Neuronal stem cell (in vitro differentiated cells): ENCODE results near the gene TRIP10.

Source experiments
- DNase-seq: peaks from one replicate; pipeline ENCODE4 v3.0.0-alpha.2; 2013; ENCODE audit warnings: low spot score
- H2AFZ ChIP-seq: one replicate; pipeline ENCODE4 v1.6.1; 2013; ENCODE audit warnings: mild to moderate bottlenecking, low read length, inconsistent platforms
- H2AK5ac ChIP-seq: 2 replicates; pipeline ENCODE4 v1.6.1; 2013; ENCODE audit warnings: low read depth, mild to moderate bottlenecking, inconsistent platforms, low read length, moderate library complexity, mixed read lengths
- H2BK120ac ChIP-seq: 2 replicates; pipeline ENCODE4 v1.6.1; 2013; ENCODE audit warnings: low read depth, mild to moderate bottlenecking, inconsistent platforms, low read length, moderate library complexity, mixed read lengths
- H2BK12ac ChIP-seq: one replicate; pipeline ENCODE4 v1.6.1; 2013; ENCODE audit warnings: low read length, inconsistent platforms
- H2BK15ac ChIP-seq: 2 replicates; pipeline ENCODE4 v1.6.1; 2013; ENCODE audit warnings: mild to moderate bottlenecking, low read length, inconsistent platforms, mixed read lengths
- H2BK5ac ChIP-seq: one replicate; pipeline ENCODE4 v1.6.1; 2013; ENCODE audit warnings: inconsistent platforms, mild to moderate bottlenecking, low read length, moderate library complexity
- H3K14ac ChIP-seq: one replicate; pipeline ENCODE4 v1.6.1; 2013; ENCODE audit warnings: low read length, inconsistent platforms
- H3K18ac ChIP-seq: 2 replicates; pipeline ENCODE4 v1.6.1; 2013; ENCODE audit warnings: low read length, inconsistent platforms
- H3K23ac ChIP-seq: 2 replicates; pipeline ENCODE4 v1.6.1; 2013; ENCODE audit warnings: low read depth, mild to moderate bottlenecking, mixed read lengths, low read length, inconsistent platforms; ENCODE audit not compliant: poor library complexity
- H3K27ac ChIP-seq: replicated peaks from 3 replicates; pipeline ENCODE4 v1.5.1; 2013; ENCODE audit warnings: low read length, inconsistent platforms
- H3K27me3 ChIP-seq, 3 experiments: 2 replicates each; pipeline ENCODE4 v1.6.1; 2013; ENCODE audit warnings: low read length in 3 of 3, mild to moderate bottlenecking in 2 of 3, inconsistent platforms in 1 of 3, low read depth in 1 of 3, mixed read lengths in 1 of 3, moderate library complexity in 1 of 3; ENCODE audit not compliant: control insufficient read depth in 3 of 3, insufficient read depth in 3 of 3
- H3K36me3 ChIP-seq, 2 donors: replicated peaks in 1 of 2; 2 replicates each; pipeline ENCODE4 v1.6.1; 2013; ENCODE audit warnings: low read length in 2 of 2; ENCODE audit not compliant: control insufficient read depth in 2 of 2, insufficient read depth in 2 of 2
- H3K4ac ChIP-seq: 2 replicates; pipeline ENCODE4 v1.6.1; 2013; ENCODE audit warnings: inconsistent platforms, mild to moderate bottlenecking, low read length, moderate library complexity
- H3K4me1 ChIP-seq, 2 donors: 1 replicate in 1 of 2; 2 replicates in 1 of 2; pipeline ENCODE4 v1.6.1; 2013; ENCODE audit warnings: low read length in 2 of 2, low read depth in 1 of 2; ENCODE audit not compliant: control insufficient read depth in 2 of 2, insufficient read depth in 1 of 2
- H3K4me2 ChIP-seq: one replicate; pipeline ENCODE4 v1.6.1; 2013; ENCODE audit warnings: mild to moderate bottlenecking, low read length, inconsistent platforms; ENCODE audit not compliant: insufficient read depth, poor library complexity, severe bottlenecking
- H3K4me3 ChIP-seq, 2 donors: 2 replicates each; pipeline ENCODE4 v1.5.1; 2013; ENCODE audit warnings: low read length in 2 of 2, mild to moderate bottlenecking in 2 of 2, inconsistent platforms in 1 of 2, moderate library complexity in 1 of 2
- H3K79me1 ChIP-seq: one replicate; pipeline ENCODE4 v1.6.1; 2013; ENCODE audit warnings: low read depth, mild to moderate bottlenecking, inconsistent platforms, low read length, moderate library complexity
- H3K9ac ChIP-seq: one replicate; pipeline ENCODE4 v1.6.1; 2013; ENCODE audit warnings: mild to moderate bottlenecking, low read depth, low read length, inconsistent platforms; ENCODE audit not compliant: poor library complexity
- H3K9me3 ChIP-seq, 2 donors: replicated peaks in 1 of 2; 2 replicates each; pipeline versions ENCODE3 to v1.6.1; 2013; ENCODE audit warnings: low read length in 2 of 2, mild to moderate bottlenecking in 2 of 2, inconsistent platforms in 1 of 2, low read depth in 1 of 2, mixed read lengths in 1 of 2, moderate library complexity in 1 of 2; ENCODE audit not compliant: control insufficient read depth in 2 of 2, insufficient read depth in 1 of 2
- H4K8ac ChIP-seq: one replicate; pipeline ENCODE4 v1.6.1; 2013; ENCODE audit warnings: low read depth, mild to moderate bottlenecking, inconsistent platforms, low read length, moderate library complexity
- H4K91ac ChIP-seq: one replicate; pipeline ENCODE4 v1.6.1; 2013; ENCODE audit warnings: low read length, low read depth, mild to moderate bottlenecking, inconsistent platforms; ENCODE audit not compliant: poor library complexity
- WGBS, 2 donors: extraction: QIAGEN DNeasy Blood & Tissue Kit; methylation state at CpG; one replicate each; pipeline ENCODE4 v1.1.7; 2013; ENCODE audit warnings: missing lambda C conversion rate in 2 of 2, mixed read lengths in 1 of 2; ENCODE audit not compliant: insufficient read length in 2 of 2, insufficient replicate concordance in 1 of 2; ENCODE audit errors: extremely low coverage in 2 of 2; 5-methylcytosine and 5-hydroxymethylcytosine counted together

The TRIP10 gene

GRCh38 chr19:6728346-6728745 lies 11.1 kb upstream of the TRIP10 start:
- no peak overlapping the region for H3K4ac ChIP-seq
- H4K8ac ChIP-seq = no peak overlapping the region
- H3K14ac ChIP-seq = peak overlapping the region; percentile 1
- H3K4me1 ChIP-seq = no peaks in the 10 kb centered on the region
- H2AK5ac ChIP-seq = no peak overlapping the region
- H3K27me3 ChIP-seq = no peaks in the 10 kb centered on the region
- H2BK15ac ChIP-seq = no peak overlapping the region
- no peak overlapping the region for H3K9ac ChIP-seq
- H2BK120ac ChIP-seq = no peak overlapping the region
- H3K27ac ChIP-seq = no peak overlapping the region
- H4K91ac ChIP-seq = no peak overlapping the region
- H3K18ac ChIP-seq = no peak overlapping the region
- peaks cover 0 to 4% of the 10 kb centered on the region in 2 donors for H3K9me3 ChIP-seq
- peak overlapping the region; percentile 68 for H2AFZ ChIP-seq
- DNase-seq = no peak
- H2BK5ac ChIP-seq = no peak overlapping the region
- H3K79me1 ChIP-seq = peaks cover 6% of the 10 kb centered on the region
- peaks cover 0 to 11% of the 10 kb centered on the region in 2 donors for H3K36me3 ChIP-seq
- no peak overlapping the region for H3K4me3 ChIP-seq
- no peak overlapping the region for H2BK12ac ChIP-seq
- no peak overlapping the region for H3K4me2 ChIP-seq
- WGBS, 2 donors = no CpG with 5 or more reads among the region's 8 CpGs
- H3K23ac ChIP-seq = peak overlapping the region; percentile 6

GRCh38 chr19:6729573-6730152 lies 9.8 kb upstream of the TRIP10 start:
- Histone ChIP-seq H3K9me3 (peaks cover 0 to 4% of the 10 kb centered on the region in 2 donors), H3K14ac (no peak overlapping the region), H2AFZ (no peak overlapping the region), H3K23ac (peak overlapping the region; percentile 55), H3K4ac (no peak overlapping the region), H4K8ac (no peak overlapping the region), H2BK15ac (no peak overlapping the region), H3K4me3 (no peak overlapping the region), H3K36me3 (peaks cover 0 to 11% of the 10 kb centered on the region in 2 donors), H3K18ac (no peak overlapping the region), H2AK5ac (peak overlapping the region; percentile 26), H3K4me1 (no peaks in the 10 kb centered on the region), H2BK5ac (no peak overlapping the region), H3K4me2 (no peak overlapping the region), H3K27ac (no peak overlapping the region), H3K79me1 (peaks cover 6% of the 10 kb centered on the region), H3K27me3 (no peaks in the 10 kb centered on the region), H3K9ac (no peak overlapping the region), H4K91ac (no peak overlapping the region), H2BK120ac (no peak overlapping the region), H2BK12ac (no peak overlapping the region)
- DNase-seq = no peak
- WGBS, 2 donors = no CpG with 5 or more reads among the region's 23 CpGs

DNA sequence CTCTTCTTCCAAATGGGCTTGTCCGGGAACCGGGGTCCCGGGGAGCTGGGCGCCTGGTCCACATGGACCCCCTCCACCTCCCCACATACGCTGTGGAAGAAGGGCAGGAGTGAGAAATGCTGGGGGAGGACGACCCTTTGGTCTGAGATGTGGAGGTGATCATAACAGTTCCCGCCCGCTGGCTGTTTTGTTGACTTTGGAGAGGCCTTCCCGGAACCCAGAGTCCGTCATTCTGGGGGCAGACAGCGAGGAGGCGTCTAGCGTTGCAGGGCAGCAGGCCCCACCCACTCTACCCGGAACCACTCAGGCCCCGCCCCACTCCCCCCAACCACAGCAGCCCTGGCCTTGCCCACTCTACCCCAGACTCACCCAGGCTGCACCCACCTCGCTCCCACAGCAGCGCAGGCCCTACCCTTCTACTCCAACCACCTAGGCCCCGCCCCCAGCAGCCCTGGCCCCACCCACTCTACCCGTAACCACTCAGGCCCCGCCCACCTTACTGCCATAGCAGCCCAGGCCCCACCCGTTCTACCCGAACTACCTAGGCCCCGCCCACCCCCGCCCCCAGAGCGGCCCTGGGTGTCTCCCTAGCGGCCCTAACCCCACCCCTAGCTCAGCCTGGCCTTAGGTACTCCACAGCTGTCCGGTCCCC lies 9.2 kb upstream of the TRIP10 start:
- Histone ChIP-seq H2AFZ (no peak overlapping the region), H3K14ac (no peak overlapping the region), H3K4me1 (no peaks in the 10 kb centered on the region), H3K4ac (no peak overlapping the region), H3K9ac (no peak overlapping the region), H2BK12ac (no peak overlapping the region), H3K27ac (no peak overlapping the region), H3K9me3 (peaks cover 0 to 4% of the 10 kb centered on the region in 2 donors), H2BK15ac (no peak overlapping the region), H4K91ac (no peak overlapping the region), H3K27me3 (no peaks in the 10 kb centered on the region), H3K36me3 (peaks cover 0 to 11% of the 10 kb centered on the region in 2 donors), H2BK5ac (no peak overlapping the region), H4K8ac (no peak overlapping the region), H3K4me3 (no peak overlapping the region), H3K18ac (no peak overlapping the region), H2BK120ac (no peak overlapping the region), H3K4me2 (no peak overlapping the region), H3K23ac (peak overlapping the region; percentile 55), H2AK5ac (no peak overlapping the region), H3K79me1 (peaks cover 6% of the 10 kb centered on the region)
- no CpG with 5 or more reads among the region's 27 CpGs for WGBS, 2 donors
- DNase-seq = no peak

- Histone ChIP-seq H4K8ac (peak overlapping the region; percentile 43), H3K18ac (peak overlapping the region; percentile 59), H2BK15ac (peak overlapping the region; percentile 58), H3K79me1 (peaks cover 8% of the 10 kb centered on the region), H3K23ac (peak overlapping the region; percentile 80), H2BK120ac (no peak overlapping the region), H3K36me3 (peaks cover 0 to 11% of the 10 kb centered on the region in 2 donors), H2AFZ (no peak overlapping the region), H4K91ac (no peak overlapping the region), H2AK5ac (peak overlapping the region; percentile 63), H3K14ac (no peak overlapping the region), H3K27ac (no peak overlapping the region), H3K4me3 (no peak overlapping the region), H2BK5ac (no peak overlapping the region), H3K4me2 (no peak overlapping the region), H3K9ac (no peak overlapping the region), H2BK12ac (peak overlapping the region; percentile 30), H3K27me3 (no peaks in the 10 kb centered on the region), H3K9me3 (peaks cover 0 to 4% of the 10 kb centered on the region in 2 donors), H3K4ac (no peak overlapping the region), H3K4me1 (peaks cover 3% of the 10 kb centered on the region in 2 donors)
- WGBS, 2 donors = no CpG with 5 or more reads among the region's 30 CpGs
- no peak for DNase-seq
These were observed 8.4 kb upstream of the TRIP10 start for GRCh38 chr19:6730941-6731670.
